Testis (tissue), 3 donors: ENCODE data around the gene OR10G3. TPM values are rescaled to one million over a fixed set of nuclear protein-coding genes. Genes with fewer than 3 reads are reported as not detected.

Source experiments
- DNase-seq: peaks from one replicate; pipeline ENCODE4 v3.0.0-alpha.2; 2019
- H3K27ac ChIP-seq, 2 donors: fragments of 200-600 bp; sonication (generic); one replicate each; pipeline ENCODE4 v1.5.1; 2019
- H3K27me3 ChIP-seq: fragments of 200-600 bp; sonication (generic); one replicate; pipeline ENCODE4 v1.5.1; 2019
- H3K36me3 ChIP-seq: fragments of 200-600 bp; sonication (generic); one replicate; pipeline ENCODE4 v1.5.1; 2017; ENCODE audit warnings: low read depth; ENCODE audit errors: missing control alignments
- H3K4me1 ChIP-seq: fragments of 200-600 bp; sonication (generic); one replicate; pipeline ENCODE4 v1.5.1; 2019
- H3K4me3 ChIP-seq, 2 donors: fragments of 200-600 bp; sonication (generic); one replicate each; pipeline ENCODE4 v1.5.1; 2017 to 2019
- H3K9me3 ChIP-seq: fragments of 200-600 bp; sonication (generic); one replicate; pipeline ENCODE4 v1.5.1; 2017
- CTCF ChIP-seq, 3 experiments: fragments of 450-650 bp in 2 of 3; fragments of 200-600 bp in 1 of 3; sonication (generic) in 1 of 3; IDR thresholded peaks; one replicate each; pipeline ENCODE4 v1.5.1; 2016 to 2019; ENCODE audit warnings: antibody characterized with exemption in 3 of 3, mild to moderate bottlenecking in 2 of 3, moderate library complexity in 1 of 3
- POLR2A ChIP-seq: fragments of 450-650 bp; IDR thresholded peaks from one replicate; pipeline ENCODE4 v1.6.1; 2017; ENCODE audit warnings: antibody characterized with exemption, mild to moderate bottlenecking, moderate library complexity
- WGBS, 2 donors: methylation state at CpG; one replicate each; pipeline ENCODE4 v1.1.5; 2018; 5-methylcytosine and 5-hydroxymethylcytosine counted together
- intact Hi-C: fragments of 100-400 bp; cut with DNase I; formaldehyde crosslinking; loops from one replicate; pipeline ENCODE4 v1.15.1; 2023; ENCODE audit warnings: low total_unique reads
- polyA plus RNA-seq: library from polyadenylated mRNA; stranded (reverse); fragments of 350-450 nt; fragmentation: Illumina TruSeq; extraction: RNeasy Lipid Tissue Mini Kit (QIAGEN cat#74804); gene quantifications from one replicate; pipeline ENCODE4 v1.2.3, GENCODE V29; 2014; ENCODE audit warnings: low read depth, low replicate concordance; ENCODE audit not compliant: insufficient read depth
- total RNA-seq, 2 donors: library from RNA; depleted of rRNA; stranded (reverse); fragments of >200 nt; gene quantifications; one replicate each; pipeline ENCODE4 v1.2.3, GENCODE V29; 2016

OR10G3 gene
- total and polyA plus RNA-seq, 3 donors from 2014 or later = not detected

GRCh38 chr14:21535545-21536417, 44.1 kb downstream of the OR10G3 start:
- 20 to 40% methylated on average over 6 of the region's 6 CpGs for WGBS, 2 donors
- Histone ChIP-seq H3K27ac (no peak overlapping the region), H3K9me3 (no peaks in the 10 kb centered on the region), H3K4me3 (peak overlapping the region; percentile 6 to 45), H3K36me3 (no peaks in the 10 kb centered on the region), H3K4me1 (peaks cover 4% of the 10 kb centered on the region), H3K27me3 (no peaks in the 10 kb centered on the region)
- TF ChIP-seq CTCF (IDR thresholded peaks at IDR 0.05) (no peak), POLR2A (no peak)
- DNase-seq = no peak
- intact Hi-C loops = no loop called here

GRCh38 chr14:21534576-21534975, 45.3 kb downstream of the OR10G3 start:
- H3K36me3 ChIP-seq = no peaks in the 10 kb centered on the region
- no peak for TF ChIP-seq CTCF (IDR thresholded peaks at IDR 0.05)
- TF ChIP-seq POLR2A = no peak
- WGBS, 2 donors = 86 to 90% methylated on average over 4 of the region's 4 CpGs
- no peak overlapping the region for H3K27ac ChIP-seq
- H3K27me3 ChIP-seq = no peaks in the 10 kb centered on the region
- H3K4me3 ChIP-seq = no peak overlapping the region
- peaks cover 4% of the 10 kb centered on the region for H3K4me1 ChIP-seq
- intact Hi-C loops = no loop called here
- no peak for DNase-seq
- H3K9me3 ChIP-seq = no peaks in the 10 kb centered on the region

GRCh38 chr14:21533294-21533693, 46.6 kb downstream of the OR10G3 start:
- Histone ChIP-seq H3K36me3 (no peaks in the 10 kb centered on the region), H3K27me3 (no peaks in the 10 kb centered on the region), H3K9me3 (no peaks in the 10 kb centered on the region), H3K4me1 (peaks cover 4% of the 10 kb centered on the region), H3K4me3 (no peak overlapping the region), H3K27ac (no peak overlapping the region)
- TF ChIP-seq CTCF (IDR thresholded peaks at IDR 0.05) = no peak
- TF ChIP-seq POLR2A = no peak
- no peak for DNase-seq
- intact Hi-C loops = no loop called here

GRCh38 chr14:21529515-21529914, 50.4 kb downstream of the OR10G3 start:
- H3K27ac ChIP-seq = no peak overlapping the region
- intact Hi-C loops = no loop called here
- no peak for TF ChIP-seq POLR2A
- no peak for TF ChIP-seq CTCF (IDR thresholded peaks at IDR 0.05)
- no peak overlapping the region for H3K4me3 ChIP-seq
- no peaks in the 10 kb centered on the region for H3K36me3 ChIP-seq
- WGBS, 2 donors = 94% methylated on average over 1 of the region's 1 CpG
- peaks cover 9% of the 10 kb centered on the region for H3K4me1 ChIP-seq
- no peaks in the 10 kb centered on the region for H3K9me3 ChIP-seq
- DNase-seq = no peak
- no peaks in the 10 kb centered on the region for H3K27me3 ChIP-seq
